NAMALWA (cell line): ENCODE data around the gene PRKAA2.

ENCODE experiments used
- DNase-seq: peaks from one replicate; pipeline ENCODE4 v3.0.0-alpha.2; 2015; ENCODE audit warnings: low spot score

Gene PRKAA2

DNA sequence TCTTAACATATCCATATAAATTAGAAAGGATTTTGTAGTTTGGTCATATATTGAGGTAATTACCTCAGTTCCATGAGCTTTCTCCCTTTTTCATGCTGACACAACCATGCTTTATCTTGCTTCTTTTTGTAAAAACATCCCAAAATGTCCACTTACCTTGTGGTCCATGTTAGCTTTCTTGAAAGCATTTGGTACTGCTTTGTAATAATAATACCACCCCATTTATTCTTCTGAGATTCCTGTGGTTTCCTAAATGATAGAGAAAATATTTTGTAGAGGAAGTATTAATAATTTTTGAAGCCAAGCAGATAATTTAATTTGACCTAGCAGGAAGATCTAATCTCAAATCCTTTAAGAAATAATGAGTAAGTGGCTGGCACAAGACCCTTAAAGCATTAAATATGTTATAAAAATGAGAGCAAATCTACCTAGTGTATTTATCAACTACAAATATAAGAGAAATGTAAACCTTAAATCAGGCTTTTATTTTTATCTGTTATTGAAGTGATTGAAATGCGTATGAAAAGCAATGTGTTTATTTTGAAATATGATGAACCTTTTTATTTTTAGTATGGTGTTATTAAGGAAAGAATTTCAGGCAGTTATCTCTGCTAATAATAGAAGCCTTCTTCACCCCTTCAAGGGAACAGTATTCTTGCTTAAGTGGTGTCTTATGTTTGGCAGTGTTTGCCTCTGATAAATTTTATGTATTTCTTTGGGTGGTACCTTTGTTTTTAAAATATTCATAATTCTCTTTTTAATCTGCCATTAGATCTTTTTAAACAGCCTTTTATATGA, 9.2 kb downstream of the PRKAA2 start:
- DNase-seq: no peak

DNA sequence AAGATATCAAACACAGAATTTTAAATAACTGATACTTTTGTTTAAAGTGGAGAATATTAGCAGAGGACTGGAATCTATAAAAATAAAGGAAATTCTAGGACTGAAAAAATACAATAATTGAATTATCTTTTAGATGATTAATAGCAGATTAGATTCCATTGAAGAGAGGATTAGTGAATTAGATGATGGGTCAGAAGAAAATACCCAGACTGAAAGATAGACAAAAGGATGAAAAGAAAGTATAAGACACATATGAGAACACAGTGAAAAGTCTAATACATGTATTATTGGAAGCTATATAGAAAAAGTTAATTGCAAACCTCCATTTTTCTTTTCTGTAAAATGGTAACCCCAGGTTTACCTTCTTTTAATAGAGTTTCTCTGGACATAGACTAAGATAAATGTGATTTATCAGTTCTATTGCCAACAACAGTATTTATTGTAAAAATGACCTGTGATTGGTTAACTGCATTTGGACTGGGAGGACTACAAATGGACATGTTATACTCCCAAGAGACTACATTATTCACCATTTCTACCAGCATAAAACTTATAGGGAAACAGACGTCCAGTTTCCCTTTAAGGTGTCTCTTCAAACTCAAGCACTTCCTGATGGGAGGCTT, 11.0 kb downstream of the PRKAA2 start:
- no peak for DNase-seq

DNA sequence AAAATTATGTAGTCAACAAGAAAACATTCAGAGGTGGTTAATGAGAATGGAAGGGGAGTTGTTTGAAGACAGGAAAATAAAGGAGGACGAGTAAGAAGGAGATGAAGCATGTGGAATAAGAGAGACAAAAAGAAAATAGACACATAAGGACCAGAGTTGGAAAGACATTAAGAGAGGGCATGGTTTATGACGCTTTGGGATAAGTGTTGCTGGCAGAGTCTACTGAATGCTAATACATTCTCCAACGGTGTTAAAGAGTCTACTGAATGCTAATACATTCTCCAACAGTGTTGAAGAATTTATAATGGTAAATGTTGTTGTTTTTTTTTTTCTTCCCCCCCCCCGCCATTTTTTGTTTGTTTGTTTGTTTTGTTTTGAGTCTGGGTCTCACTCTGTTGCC, 13.1 kb downstream of the PRKAA2 start:
- DNase-seq: no peak

DNA sequence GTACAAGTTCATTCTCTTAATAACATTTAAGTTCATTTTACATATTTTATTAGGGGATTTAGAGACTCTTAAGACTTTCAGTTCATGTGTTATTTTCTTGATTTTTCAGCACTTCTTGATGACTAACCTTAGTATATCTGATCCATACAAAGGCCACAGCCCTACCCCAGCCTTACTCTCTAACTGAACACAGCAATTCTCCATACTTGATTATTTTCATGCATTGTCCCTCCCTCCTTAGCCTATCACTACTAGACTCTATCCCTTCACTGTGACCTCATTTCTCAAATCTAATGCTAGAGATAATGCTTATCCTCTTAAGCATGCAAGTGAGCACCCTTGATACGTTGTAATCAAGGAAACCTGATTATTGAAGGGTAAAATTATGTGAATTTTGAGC, 15.2 kb downstream of the PRKAA2 start:
- DNase-seq: no peak

DNA sequence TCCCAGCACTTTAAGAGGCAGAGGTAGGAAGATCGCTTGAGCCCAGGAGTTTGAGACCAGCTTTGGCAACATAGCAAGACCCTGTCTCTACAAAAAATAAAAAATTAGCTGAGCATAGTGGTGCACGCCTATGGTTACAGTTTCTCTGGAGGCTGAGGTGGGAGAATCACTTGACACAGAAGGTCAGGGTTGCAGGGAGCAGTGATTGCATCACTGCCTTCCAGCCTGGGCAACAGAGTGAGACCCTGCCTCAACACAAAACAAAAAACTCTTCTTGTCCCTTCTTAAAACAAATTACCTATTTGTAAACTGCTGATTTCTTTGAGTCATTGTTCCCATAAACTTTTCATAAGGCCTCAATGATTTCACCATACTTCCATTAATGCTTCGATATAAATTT, 18.7 kb downstream of the PRKAA2 start:
- no peak for DNase-seq

DNA sequence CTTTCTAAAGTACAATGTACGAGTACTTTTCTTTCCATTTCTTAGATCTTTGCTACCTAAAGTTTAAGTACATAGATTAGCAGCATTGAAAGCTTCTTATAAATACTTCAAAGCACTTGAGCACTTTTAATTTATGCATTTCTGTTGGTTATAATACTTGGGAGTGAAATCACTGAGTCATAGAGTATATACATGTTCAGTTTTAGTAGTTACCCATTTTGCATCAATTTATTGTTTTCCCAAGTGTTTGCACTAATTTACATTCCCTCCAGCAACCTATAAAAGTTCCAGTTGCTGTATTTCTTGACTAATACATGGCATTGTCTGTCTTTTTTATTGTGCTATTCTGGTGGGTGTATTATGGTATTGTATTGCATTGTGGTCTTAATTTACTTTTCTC, 20.3 kb downstream of the PRKAA2 start:
- DNase-seq: no peak

DNA sequence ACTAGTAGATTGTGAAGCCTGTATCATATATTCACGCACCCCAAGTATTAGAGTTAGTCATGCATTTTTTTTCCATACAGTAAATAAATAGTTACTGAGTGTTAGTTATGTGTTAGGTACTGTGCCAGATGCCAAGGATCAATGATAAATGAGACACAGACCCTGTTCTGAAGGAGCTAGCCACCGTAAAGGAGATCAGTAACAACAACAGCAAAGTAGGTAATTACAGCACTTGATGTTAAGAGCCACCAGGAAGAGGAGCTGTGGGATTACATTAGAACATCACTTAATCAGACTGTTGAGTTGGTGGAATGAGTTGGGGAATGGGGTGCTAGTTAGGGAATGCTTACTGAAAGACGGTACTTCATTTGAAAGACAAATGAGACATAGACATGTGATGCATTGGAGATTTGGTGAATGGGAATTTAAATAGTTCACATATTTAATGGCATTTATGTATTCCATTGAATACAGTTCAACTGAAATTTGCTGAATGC, 21.0 kb downstream of the PRKAA2 start:
- DNase-seq: no peak

DNA sequence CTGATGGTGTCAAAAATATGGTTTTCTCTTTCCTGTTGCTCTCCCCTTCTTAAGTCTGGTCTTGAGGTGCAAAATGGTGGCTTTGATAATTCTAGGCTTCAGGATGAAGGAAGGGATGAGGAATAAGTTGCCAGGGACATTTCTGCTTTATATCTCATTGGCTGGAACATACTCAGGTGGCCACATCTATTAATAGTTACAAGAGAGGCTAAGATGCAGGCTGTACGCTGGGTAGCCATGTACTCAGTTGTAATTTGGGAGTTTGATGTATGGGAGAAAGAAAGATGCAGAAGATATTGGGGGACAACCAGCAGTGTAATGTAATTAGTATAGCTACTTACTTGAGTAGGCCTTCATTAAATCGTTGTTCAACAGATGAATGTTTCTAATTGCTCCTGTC, 25.2 kb downstream of the PRKAA2 start:
- DNase-seq: no peak

DNA sequence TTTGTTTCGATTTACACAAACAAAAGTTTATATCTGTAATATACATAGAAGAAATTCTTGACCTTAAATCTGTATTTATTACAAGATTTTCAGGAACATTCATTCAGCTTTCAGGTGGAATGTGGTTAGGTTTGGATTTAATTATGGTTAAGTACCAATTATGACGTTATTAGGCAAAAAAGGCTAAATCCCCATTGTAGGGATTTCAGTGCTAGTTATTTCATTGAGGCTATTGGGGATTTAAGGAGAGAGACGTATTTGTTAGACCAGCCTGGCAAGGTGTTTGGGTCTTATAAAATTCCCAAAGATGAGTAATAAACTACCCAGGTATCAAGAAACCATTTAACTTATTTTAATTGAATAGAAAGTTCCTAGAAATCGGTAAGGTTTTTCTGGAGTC, 26.0 kb downstream of the PRKAA2 start:
- DNase-seq: no peak

DNA sequence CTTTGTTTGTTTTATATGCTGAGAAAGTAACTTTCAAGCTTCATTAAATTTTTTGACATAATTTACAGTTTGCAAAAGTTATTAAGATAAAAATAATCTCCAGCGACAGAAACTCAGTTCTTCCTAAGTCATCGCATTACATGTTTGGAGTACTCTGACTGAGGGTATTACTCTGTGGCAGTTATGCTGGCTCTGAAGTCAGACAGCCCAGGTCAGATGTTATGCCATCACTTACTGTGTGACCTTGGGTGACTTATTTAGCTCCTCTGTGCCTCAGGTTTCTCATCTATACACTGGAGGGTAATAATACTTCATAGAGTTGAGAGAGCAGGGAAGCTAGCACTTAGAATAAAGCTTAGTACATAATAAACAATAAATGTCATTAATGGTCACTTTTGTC, 26.4 kb downstream of the PRKAA2 start:
- DNase-seq: no peak

DNA sequence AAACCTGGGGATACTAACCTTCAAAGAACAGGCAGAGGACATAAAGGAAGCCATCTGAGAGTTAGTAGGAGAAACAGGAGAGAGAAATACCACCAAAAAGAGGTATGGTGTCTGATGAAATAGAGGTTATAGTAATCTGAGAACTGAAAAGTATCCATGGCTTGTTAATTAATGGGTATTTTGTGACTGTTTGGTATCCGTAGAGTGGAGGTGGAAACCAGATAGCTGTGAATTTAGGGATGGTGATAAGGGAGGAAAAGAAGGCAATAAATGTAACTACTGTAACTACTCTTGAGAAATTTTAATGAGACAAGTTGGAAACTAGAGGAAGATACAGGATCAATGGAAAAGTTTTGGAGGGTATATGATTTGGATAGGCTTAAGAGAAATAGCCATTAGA, 27.5 kb downstream of the PRKAA2 start:
- DNase-seq: no peak

DNA sequence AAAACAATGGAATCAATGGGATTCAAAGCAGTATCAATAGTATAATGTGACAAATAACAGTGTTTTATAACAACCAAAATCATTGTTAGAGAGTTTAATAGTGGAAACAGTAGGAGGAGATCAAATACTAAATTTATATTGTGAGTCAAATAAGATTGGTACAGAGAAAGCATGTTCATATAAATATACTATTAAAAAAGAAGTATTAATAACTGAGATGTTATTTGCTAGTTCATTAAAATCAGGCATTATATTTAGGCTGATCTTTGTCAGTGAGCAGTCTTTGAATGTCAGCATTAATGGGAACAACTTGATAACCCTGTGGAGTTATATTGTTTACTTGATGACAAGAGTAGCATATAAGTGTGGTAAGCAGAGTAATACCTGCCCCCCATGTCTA, 30.6 kb downstream of the PRKAA2 start:
- no peak for DNase-seq

DNA sequence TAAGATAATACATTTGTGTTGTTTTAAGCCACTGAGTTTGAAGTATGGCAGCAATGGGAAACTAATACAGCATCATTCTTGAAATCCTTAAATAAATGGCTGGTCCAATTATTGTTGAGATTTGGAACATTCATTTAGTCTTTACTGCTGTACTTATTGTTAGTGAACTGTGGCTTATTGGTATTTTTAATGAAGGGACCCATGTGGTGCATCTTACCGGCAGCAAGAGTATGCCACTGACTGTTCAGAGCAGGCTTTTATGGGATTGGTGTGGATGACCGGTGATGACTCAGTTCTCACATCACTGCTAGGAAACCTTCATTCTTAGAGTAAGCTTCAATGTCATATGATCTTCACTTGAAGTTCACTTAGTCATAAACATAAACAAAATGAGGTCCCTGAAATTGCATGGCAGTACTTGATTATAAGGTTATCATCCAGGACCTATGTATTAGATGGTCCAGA, 31.5 kb downstream of the PRKAA2 start:
- DNase-seq: no peak

DNA sequence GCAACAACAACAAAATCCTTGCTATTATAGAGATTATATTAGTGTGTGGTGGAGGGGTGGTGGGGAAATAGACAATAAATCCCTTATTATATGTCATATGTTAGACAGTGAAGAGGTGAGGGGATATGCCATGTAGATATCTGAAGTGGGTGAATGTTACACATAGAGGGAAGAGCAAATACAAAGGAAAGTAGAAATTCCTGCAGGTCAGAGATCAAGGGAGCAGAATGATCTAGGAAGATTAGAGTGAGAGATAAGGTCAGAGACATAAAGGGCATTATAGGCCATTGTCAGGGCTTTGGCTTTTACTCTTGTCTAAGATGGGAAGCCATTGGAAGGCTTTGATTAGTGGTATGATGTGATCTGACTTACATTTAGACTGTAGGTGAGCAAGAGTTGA, 38.5 kb downstream of the PRKAA2 start:
- DNase-seq: no peak

DNA sequence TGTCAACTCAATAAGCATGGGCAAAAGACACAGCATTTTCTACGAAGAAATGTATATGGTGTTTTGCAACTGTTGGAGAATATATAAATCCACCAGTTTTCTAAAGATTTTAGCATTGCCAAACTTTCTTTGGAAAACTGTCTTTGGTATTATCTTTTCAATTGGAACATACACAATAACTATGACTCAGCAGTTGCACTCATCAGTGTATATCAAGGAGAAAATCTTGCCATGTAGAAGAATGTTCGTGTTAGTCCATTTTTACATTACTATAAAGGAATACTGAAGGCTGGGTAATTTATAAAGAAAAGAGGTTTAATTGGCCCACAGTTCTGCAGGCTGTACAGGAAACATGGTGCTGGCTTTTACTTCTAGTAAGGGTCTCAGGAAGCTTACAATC, 41.1 kb downstream of the PRKAA2 start:
- no peak for DNase-seq

DNA sequence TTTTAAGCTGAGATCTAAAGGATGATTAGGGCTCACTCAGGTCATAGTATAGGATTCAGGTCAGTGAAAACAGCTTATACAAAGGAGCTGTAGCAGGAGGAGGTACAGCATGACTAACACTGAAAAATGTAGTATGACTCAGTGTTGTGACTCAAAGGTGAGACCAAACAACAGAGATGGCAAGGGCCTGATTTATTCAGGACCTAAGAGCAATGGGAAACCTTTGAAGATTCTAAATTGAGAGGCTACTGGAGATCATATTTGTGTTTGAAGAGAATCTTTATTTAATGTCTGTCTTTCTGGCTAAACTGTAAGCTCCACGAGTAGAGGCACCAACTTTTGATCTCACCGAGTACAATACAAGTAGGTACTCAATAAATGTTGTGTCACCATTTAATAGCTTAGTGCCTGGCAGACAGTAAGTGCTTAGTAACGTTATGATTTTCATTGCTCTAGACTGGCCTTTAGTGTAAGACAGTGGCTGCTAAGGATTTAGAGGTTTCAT, 43.5 kb downstream of the PRKAA2 start:
- DNase-seq: no peak

DNA sequence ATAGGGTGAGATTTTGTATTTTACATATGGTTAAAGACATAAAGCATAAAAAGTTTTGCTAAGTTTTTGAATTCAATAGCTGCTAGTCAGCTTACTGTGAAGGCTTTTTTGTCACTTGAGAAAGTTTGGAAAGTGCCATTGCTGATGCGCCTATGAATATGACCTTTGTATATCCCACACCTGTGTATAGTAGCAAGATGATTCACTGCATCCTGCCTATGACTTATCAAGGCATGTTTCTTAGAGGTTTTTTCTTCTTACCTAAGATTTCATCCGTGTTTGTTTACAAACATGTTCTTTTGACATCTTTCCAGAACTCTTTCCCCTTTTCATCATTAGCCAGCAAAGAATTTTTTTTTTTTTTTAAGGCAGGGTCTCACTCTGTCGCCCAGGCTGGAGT, 51.5 kb downstream of the PRKAA2 start:
- no peak for DNase-seq

DNA sequence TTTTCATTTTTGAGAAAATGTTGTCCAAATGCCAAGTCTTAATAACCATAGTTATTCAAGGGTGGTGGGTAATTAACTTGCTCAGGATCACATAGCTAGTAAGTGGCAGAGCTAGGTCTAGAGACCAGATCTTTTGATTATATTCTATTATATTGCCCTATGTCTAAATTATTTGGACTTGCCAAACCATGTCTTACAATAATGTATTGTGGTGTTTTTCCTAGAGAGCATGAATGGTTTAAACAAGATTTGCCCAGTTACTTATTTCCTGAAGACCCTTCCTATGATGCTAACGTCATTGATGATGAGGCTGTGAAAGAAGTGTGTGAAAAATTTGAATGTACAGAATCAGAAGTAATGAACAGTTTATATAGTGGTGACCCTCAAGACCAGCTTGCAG, 58.6 kb downstream of the PRKAA2 start:
- DNase-seq: no peak

DNA sequence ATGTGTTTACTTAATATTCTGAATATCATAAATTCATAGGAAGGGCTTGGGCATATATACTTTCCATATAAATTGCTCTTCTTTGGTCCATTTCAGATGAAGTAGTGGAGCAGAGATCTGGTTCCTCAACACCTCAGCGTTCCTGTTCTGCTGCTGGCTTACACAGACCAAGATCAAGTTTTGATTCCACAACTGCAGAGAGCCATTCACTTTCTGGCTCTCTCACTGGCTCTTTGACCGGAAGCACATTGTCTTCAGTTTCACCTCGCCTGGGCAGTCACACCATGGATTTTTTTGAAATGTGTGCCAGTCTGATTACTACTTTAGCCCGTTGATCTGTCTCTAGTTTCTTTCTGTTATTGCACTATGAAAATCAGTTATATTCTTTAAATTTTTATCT, 62.3 kb downstream of the PRKAA2 start:
- DNase-seq: no peak

DNA sequence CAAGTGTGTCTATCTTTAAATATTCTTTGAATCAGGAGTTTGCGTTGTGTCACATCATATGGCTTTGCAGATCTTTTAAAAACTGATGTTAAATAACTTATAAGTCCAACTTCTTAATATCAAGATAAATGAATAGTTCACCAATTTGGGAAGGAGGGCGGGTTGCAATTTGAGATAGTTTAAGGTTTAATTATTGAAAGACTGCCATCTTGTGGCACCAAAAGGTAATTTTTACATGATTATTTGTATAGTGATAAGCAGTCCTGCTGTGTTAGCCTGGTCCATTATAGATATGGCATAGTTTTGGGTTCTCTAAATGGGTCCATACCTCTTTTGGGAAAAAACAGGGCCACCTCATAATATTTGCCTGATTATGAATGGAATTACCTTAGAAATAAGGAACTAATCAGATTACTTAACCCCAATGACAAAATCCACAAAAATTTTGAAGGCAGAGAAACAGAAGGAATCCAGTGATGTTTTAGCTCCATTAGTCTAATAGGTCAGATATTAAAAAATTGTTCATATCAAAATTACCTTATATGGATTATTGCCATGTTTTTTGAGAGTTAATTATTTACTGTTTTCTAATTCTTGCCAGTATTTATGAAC, 64.3 kb downstream of the PRKAA2 start:
- peak; percentile 67 for DNase-seq

DNA sequence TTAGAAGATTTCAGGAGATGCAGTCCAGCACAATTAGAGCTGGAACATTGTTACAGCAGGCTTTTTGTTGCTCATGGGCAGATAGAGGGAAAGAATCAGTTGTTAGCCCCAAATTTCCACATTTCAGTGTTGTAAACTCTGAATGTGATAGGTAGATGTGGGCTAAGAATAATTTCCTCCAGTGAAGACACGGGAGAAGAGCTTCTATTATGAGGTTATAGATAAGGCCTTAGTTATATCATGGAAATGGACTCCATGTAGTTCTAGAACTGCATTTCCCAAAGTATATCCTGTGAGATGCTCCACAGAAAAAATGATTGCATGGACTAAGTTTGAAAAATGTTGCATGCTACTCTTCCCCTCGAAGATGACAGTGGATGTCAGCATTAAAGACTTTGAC, 64.9 kb downstream of the PRKAA2 start:
- no peak for DNase-seq

DNA sequence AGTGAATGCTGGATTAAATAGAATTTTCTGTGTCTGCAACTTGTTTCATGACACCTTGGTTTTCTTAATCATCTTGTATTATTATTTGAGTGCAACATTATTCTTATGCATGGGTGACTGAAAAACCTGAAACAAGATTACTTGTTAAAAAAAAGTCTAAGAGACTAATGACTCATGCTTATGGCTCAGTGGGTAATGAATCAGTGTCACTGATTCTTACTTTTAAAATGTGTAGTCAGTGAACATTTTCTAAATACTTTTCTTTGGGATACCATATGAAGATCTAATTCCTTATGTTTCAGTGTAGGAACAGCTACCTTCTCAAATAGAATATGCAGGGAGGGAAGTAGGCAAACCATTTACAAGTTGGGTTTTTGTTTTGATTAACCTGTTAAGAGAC, 65.5 kb downstream of the PRKAA2 start:
- DNase-seq: no peak

DNA sequence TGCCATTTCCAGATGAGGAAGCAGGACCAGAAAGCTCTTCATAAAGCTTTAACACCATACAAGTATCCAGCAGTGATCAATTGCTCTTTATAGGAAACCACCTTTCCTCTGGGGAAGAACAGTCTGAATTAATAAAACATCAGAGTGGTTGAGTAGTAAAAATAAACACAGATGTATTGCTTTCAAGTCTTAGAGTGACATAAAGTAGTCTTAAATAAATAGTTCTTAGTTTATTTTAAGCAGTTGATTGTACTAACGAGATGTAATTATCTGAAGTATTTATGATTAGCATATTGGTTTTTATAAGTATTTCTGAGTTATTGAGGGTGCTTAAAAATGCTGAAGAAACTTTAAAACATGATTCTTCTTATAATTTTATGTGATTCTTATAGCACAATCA, 67.0 kb downstream of the PRKAA2 start:
- DNase-seq: no peak
